Stimulated activated CD4-positive, alpha-beta T cell treated with anti-CD3 and anti-CD28 coated beads, TNF-alpha, amount 100 ng/mL, for 1 hour (primary cell): ENCODE measurements around the gene GM2A.
"Not testable (repeated sequence)": the region's sequence is repeated elsewhere in the genome, so short reads cannot be mapped to it uniquely, and the experiment has no call there.

Experiments used
- DNase-seq, 3 donors: peaks; one replicate each; pipeline ENCODE4 v3.0.0-alpha.2; 2020; ENCODE audit warnings: low read depth in 3 of 3, low spot score in 1 of 3

GM2A gene

GRCh38 chr5:151251001-151251551 lies 1.9 kb upstream of the GM2A start:
- DNase-seq = no peak

- DNase-seq = no peak
Measured at GRCh38 chr5:151251621-151252020, 1.4 kb upstream of the GM2A start.

GRCh38 chr5:151253605-151253950 lies 593 bp downstream of the GM2A start:
- DNase-seq = no peak

- DNase-seq = no peak
Measured at GRCh38 chr5:151254556-151254955, 1.6 kb downstream of the GM2A start.

GRCh38 chr5:151254990-151255389 lies 2.0 kb downstream of the GM2A start:
- not testable (repeated sequence) for DNase-seq

- no peak for DNase-seq
Measured at GRCh38 chr5:151255621-151256286, 2.8 kb downstream of the GM2A start.

- DNase-seq = no peak
Measured at GRCh38 chr5:151257731-151258181, 4.8 kb downstream of the GM2A start.

- DNase-seq = no peak
Measured at GRCh38 chr5:151258201-151258611, 5.2 kb downstream of the GM2A start.

- DNase-seq = no peak
Measured at GRCh38 chr5:151258816-151259215, 5.8 kb downstream of the GM2A start.

- no peak for DNase-seq
Measured at GRCh38 chr5:151259931-151260330, 6.9 kb downstream of the GM2A start.

GRCh38 chr5:151262532-151262931 lies 9.5 kb downstream of the GM2A start:
- no peak for DNase-seq

- DNase-seq = no peak
Measured at GRCh38 chr5:151264113-151264512, 11.1 kb downstream of the GM2A start.

GRCh38 chr5:151267491-151268260 lies 14.7 kb downstream of the GM2A start:
- no peak for DNase-seq

- DNase-seq = no peak
Measured at GRCh38 chr5:151270599-151270998, 17.6 kb downstream of the GM2A start.

- DNase-seq = no peak
Measured at GRCh38 chr5:151271336-151271735, 18.4 kb downstream of the GM2A start.

GRCh38 chr5:151274666-151275065 lies 21.7 kb downstream of the GM2A start:
- no peak for DNase-seq

GRCh38 chr5:151275803-151276202 lies 22.8 kb downstream of the GM2A start:
- DNase-seq = no peak

GRCh38 chr5:151278845-151279244 lies 25.9 kb downstream of the GM2A start:
- DNase-seq = no peak

GRCh38 chr5:151280443-151280842 lies 27.5 kb downstream of the GM2A start:
- DNase-seq = no peak

GRCh38 chr5:151281001-151281639 lies 28.1 kb downstream of the GM2A start:
- no peak for DNase-seq

- no peak for DNase-seq
Measured at GRCh38 chr5:151283120-151283825, 30.3 kb downstream of the GM2A start.
